B cell (primary cell): Measurements from ENCODE around the gene ZNF821. TPM values are rescaled to one million over a fixed set of nuclear protein-coding genes. Genes with fewer than 3 reads are reported as not detected.

Experiments
- ATAC-seq: fragments of 200-7000 bp; cut with Tn5 transposase; one replicate; pipeline ENCODE4 v1.10.0; 2021; ENCODE audit warnings: low read depth, mild to moderate bottlenecking, moderate number of reproducible peaks, moderate library complexity
- CTCF ChIA-PET: fragments of 350-600 bp; sonication (Branson Sonifier 250); formaldehyde crosslinking; loops from one replicate; lab custom pipeline; 2021; ENCODE audit warnings: antibody characterized with exemption, inconsistent platforms; lab: Charles Lee
- POLR2A ChIA-PET: fragments of 350-600 bp; sonication (Branson Sonifier 250); formaldehyde crosslinking; loops from one replicate; lab custom pipeline; 2021; ENCODE audit warnings: antibody characterized with exemption; lab: Charles Lee
- DNase-seq: peaks from one replicate; pipeline ENCODE4 v3.0.0; 2013
- H2AFZ ChIP-seq: 2 replicates; pipeline ENCODE4 v1.6.1; 2012; ENCODE audit warnings: mild to moderate bottlenecking, low read depth, low read length; ENCODE audit not compliant: insufficient read depth, poor library complexity, severe bottlenecking
- H3K27ac ChIP-seq, 2 donors: 1 replicate in 1 of 2; 2 replicates in 1 of 2; pipeline ENCODE4 v1.5.1; 2012 to 2013; ENCODE audit warnings: low read length in 2 of 2, mild to moderate bottlenecking in 2 of 2, moderate library complexity in 1 of 2
- H3K27me3 ChIP-seq, 4 experiments: fragments of 200-600 bp in 1 of 4; sonication (generic) in 1 of 4; replicated peaks in 1 of 4; 1 replicate in 2 of 4; 2 replicates in 2 of 4; pipeline versions ENCODE4 v1.6.1 to v1.7.0; 2013 to 2016; ENCODE audit warnings: low read length in 3 of 4, mild to moderate bottlenecking in 2 of 4, mixed read lengths in 1 of 4, moderate library complexity in 1 of 4; ENCODE audit not compliant: insufficient read depth in 4 of 4, control insufficient read depth in 3 of 4; ENCODE audit errors: control extremely low read depth in 1 of 4
- H3K36me3 ChIP-seq, 2 experiments: replicated peaks in 1 of 2; 1 replicate in 1 of 2; 2 replicates in 1 of 2; pipeline versions ENCODE4 v1.6.1 to v1.7.1; 2013; ENCODE audit warnings: low read length in 1 of 2; ENCODE audit not compliant: insufficient read depth in 2 of 2, control insufficient read depth in 1 of 2; ENCODE audit errors: control extremely low read depth in 1 of 2, extremely low read depth in 1 of 2
- H3K4me1 ChIP-seq, 2 donors: fragments of 200-600 bp in 1 of 2; sonication (generic) in 1 of 2; 1 replicate in 1 of 2; 2 replicates in 1 of 2; pipeline versions ENCODE4 v1.5.1 to v1.6.1; 2013 to 2017; ENCODE audit warnings: low read length in 2 of 2; ENCODE audit not compliant: control insufficient read depth in 2 of 2, insufficient read depth in 2 of 2
- H3K4me2 ChIP-seq: replicated peaks from 2 replicates; pipeline ENCODE3; 2012; ENCODE audit warnings: mild to moderate bottlenecking, low read depth, low read length; ENCODE audit not compliant: poor library complexity, severe bottlenecking
- H3K4me3 ChIP-seq, 5 experiments: fragments of 200-600 bp in 1 of 5; sonication (generic) in 1 of 5; 1 replicate in 3 of 5; 2 replicates in 2 of 5; pipeline versions ENCODE4 v1.5.1 to v1.7.0; 2011 to 2016; ENCODE audit warnings: low read length in 4 of 5, mild to moderate bottlenecking in 4 of 5, low read depth in 2 of 5, control low read depth in 1 of 5, moderate library complexity in 1 of 5; ENCODE audit not compliant: insufficient read depth in 1 of 5; ENCODE audit errors: control extremely low read depth in 1 of 5, extremely low read depth in 1 of 5
- H3K79me2 ChIP-seq: fragments of 200-600 bp; sonication (generic); one replicate; pipeline ENCODE4 v1.6.0; 2016; ENCODE audit warnings: low read length; ENCODE audit not compliant: control insufficient read depth, insufficient read depth
- H3K9ac ChIP-seq: fragments of 200-600 bp; sonication (generic); 2 replicates; pipeline ENCODE4 v1.6.1; 2017; ENCODE audit warnings: mild to moderate bottlenecking, low read length, moderate library complexity
- H3K9me3 ChIP-seq, 3 donors: one replicate each; pipeline versions ENCODE4 v1.6.1 to v1.7.1; 2013; ENCODE audit warnings: low read length in 2 of 3; ENCODE audit not compliant: control insufficient read depth in 2 of 3, insufficient read depth in 1 of 3; ENCODE audit errors: control extremely low read depth in 1 of 3
- H4K20me1 ChIP-seq: 2 replicates; pipeline ENCODE4 v1.6.0; 2012; ENCODE audit warnings: mild to moderate bottlenecking, low read length; ENCODE audit not compliant: insufficient read depth, control insufficient read depth, poor library complexity, severe bottlenecking
- H3K27ac Mint-ChIP-seq: one replicate; pipeline ENCODE4 v1.8.0; 2021; ENCODE audit warnings: mixed read lengths
- H3K27me3 Mint-ChIP-seq: one replicate; pipeline ENCODE4 v1.8.0; 2021; ENCODE audit warnings: mixed read lengths
- H3K4me1 Mint-ChIP-seq: one replicate; pipeline ENCODE4 v1.8.0; 2021; ENCODE audit warnings: mixed read lengths
- H3K4me3 Mint-ChIP-seq: one replicate; pipeline ENCODE4 v1.8.0; 2021; ENCODE audit warnings: mixed read lengths
- H3K9me3 Mint-ChIP-seq: one replicate; pipeline ENCODE4 v1.8.0; 2022; ENCODE audit warnings: mixed read lengths; ENCODE audit not compliant: insufficient read depth
- CTCF ChIP-seq: fragments of 200-600 bp; IDR thresholded peaks from one replicate; pipeline ENCODE4 v1.8.0; 2022; ENCODE audit warnings: antibody characterized with exemption, mild to moderate bottlenecking
- EZH2 ChIP-seq: IDR thresholded peaks from 2 replicates; pipeline ENCODE4 v1.6.1; 2012; ENCODE audit warnings: borderline replicate concordance, low read depth, mild to moderate bottlenecking, moderate library complexity, low read length; ENCODE audit not compliant: insufficient read depth, poor library complexity, severe bottlenecking
- WGBS: methylation state at CpG from one replicate; pipeline ENCODE4 v1.1.5; 2013; ENCODE audit warnings: missing lambda C conversion rate; ENCODE audit not compliant: insufficient coverage; 5-methylcytosine and 5-hydroxymethylcytosine counted together
- intact Hi-C: fragments of 100-400 bp; cut with micrococcal nuclease; formaldehyde crosslinking; loops from one replicate; pipeline ENCODE4 v1.10.0; 2022
- polyA plus RNA-seq: library from polyadenylated mRNA; depleted of rRNA; stranded (reverse); fragments of >200 nt; gene quantifications from 2 replicates; pipeline ENCODE4 v1.2.3, GENCODE V29; 2012
- total RNA-seq, 2 donors: library from RNA; stranded (reverse); fragments of 120-200 nt in 1 of 2; gene quantifications; 1 replicate in 1 of 2; 2 replicates in 1 of 2; pipeline versions ENCODE4 v1.2.3 to v1.2.4, GENCODE V29; 2013 to 2022

The ZNF821 gene
- total and polyA plus RNA-seq, 2 donors (not counting 1 experiment from before 2014, with no cell fraction given), result 35.6 to 35.8 TPM

GRCh38 chr16:71852158-71852557, 31.8 kb downstream of the ZNF821 start:
- Histone ChIP-seq H3K36me3 (peaks cover 0 to 49% of the 10 kb centered on the region in 2 experiments), H4K20me1 (peaks cover 6% of the 10 kb centered on the region), H3K4me2 (no peak overlapping the region), H3K27me3 (no peaks in the 10 kb centered on the region), H3K4me1 (peaks cover 24 to 31% of the 10 kb centered on the region in 2 donors), H3K4me3 (no peak overlapping the region), H3K9me3 (no peaks in the 10 kb centered on the region), H3K9ac (no peak overlapping the region), H3K27ac (peak overlapping the region in 1 of 2 donors; percentile 81), H3K79me2 (peaks cover 78% of the 10 kb centered on the region), H2AFZ (no peak overlapping the region)
- DNase-seq (no peak), ATAC-seq (no peak)
- H3K27me3 Mint-ChIP-seq, result no peaks in the 10 kb centered on the region
- ChIA-PET CTCF (interaction anchor here (0.7 to 1.5 kb wide), 4 partner anchors 21 to 43 kb away, joined by 3 to 4 read pairs (median 3); partner anchors contain the start of genes AP1G1 and ZNF821), POLR2A (no interaction called here)
- H3K4me3 Mint-ChIP-seq, result no peak overlapping the region
- peaks cover 63% of the 10 kb centered on the region for H3K4me1 Mint-ChIP-seq
- TF ChIP-seq EZH2, result no peak
- TF ChIP-seq CTCF, result no peak
- no peaks in the 10 kb centered on the region for H3K9me3 Mint-ChIP-seq
- intact Hi-C loops, result no loop called here
- no CpG with 5 or more reads among the region's 3 CpGs for WGBS
- H3K27ac Mint-ChIP-seq, result peak overlapping the region; percentile 90

GRCh38 chr16:71851746-71852145, 32.2 kb downstream of the ZNF821 start:
- ChIA-PET POLR2A (no interaction called here), CTCF (interaction anchor here (1.5 kb wide), 1 partner anchor 43 kb away, joined by 4 read pairs; the partner anchor contains the start of gene AP1G1)
- ATAC-seq (no peak), DNase-seq (no peak)
- peaks cover 82% of the 10 kb centered on the region for H3K79me2 ChIP-seq
- TF ChIP-seq EZH2 (no peak), CTCF (no peak)
- Mint-ChIP-seq H3K4me1 (peaks cover 66% of the 10 kb centered on the region), H3K27me3 (no peaks in the 10 kb centered on the region), H3K9me3 (no peaks in the 10 kb centered on the region), H3K27ac (peak overlapping the region; percentile 90), H3K4me3 (no peak overlapping the region)
- H3K4me2 ChIP-seq, result no peak overlapping the region
- H3K9ac ChIP-seq, result no peak overlapping the region
- WGBS, result 98% methylated on average over 7 of the region's 8 CpGs
- peak overlapping the region in 1 of 2 donors; percentile 81 for H3K27ac ChIP-seq
- no peaks in the 10 kb centered on the region for H3K9me3 ChIP-seq
- H4K20me1 ChIP-seq, result peaks cover 6% of the 10 kb centered on the region
- intact Hi-C loops, result no loop called here
- H2AFZ ChIP-seq, result no peak overlapping the region
- H3K4me1 ChIP-seq, result peaks cover 28 to 36% of the 10 kb centered on the region in 2 donors
- no peak overlapping the region for H3K4me3 ChIP-seq
- H3K36me3 ChIP-seq, result peaks cover 0 to 49% of the 10 kb centered on the region in 2 experiments
- H3K27me3 ChIP-seq, result no peaks in the 10 kb centered on the region
